HG03457 (cell line): ENCODE data around the gene PDPK1.
A peak's percentile ranks its signal among the peaks of the same experiment; 100 is the strongest.

Experiments used
- ATAC-seq: cut with Tn5 transposase; IDR thresholded peaks from one replicate; pipeline ENCODE4 v1.9.1; 2021; ENCODE audit warnings: moderate number of reproducible peaks; ENCODE audit not compliant: unreplicated experiment

Gene PDPK1

GRCh38 chr16:2537451-2538379 is at the start of gene PDPK1:
Gene PDPK1, plus strand, starts transcription at chr16:2538021. Its CDS starts 92 bp downstream, at chr16:2538113.
- peak; percentile 48 for ATAC-seq

GRCh38 chr16:2489581-2489980 is 48.2 kb upstream of the PDPK1 start:
- ATAC-seq = no peak

DNA sequence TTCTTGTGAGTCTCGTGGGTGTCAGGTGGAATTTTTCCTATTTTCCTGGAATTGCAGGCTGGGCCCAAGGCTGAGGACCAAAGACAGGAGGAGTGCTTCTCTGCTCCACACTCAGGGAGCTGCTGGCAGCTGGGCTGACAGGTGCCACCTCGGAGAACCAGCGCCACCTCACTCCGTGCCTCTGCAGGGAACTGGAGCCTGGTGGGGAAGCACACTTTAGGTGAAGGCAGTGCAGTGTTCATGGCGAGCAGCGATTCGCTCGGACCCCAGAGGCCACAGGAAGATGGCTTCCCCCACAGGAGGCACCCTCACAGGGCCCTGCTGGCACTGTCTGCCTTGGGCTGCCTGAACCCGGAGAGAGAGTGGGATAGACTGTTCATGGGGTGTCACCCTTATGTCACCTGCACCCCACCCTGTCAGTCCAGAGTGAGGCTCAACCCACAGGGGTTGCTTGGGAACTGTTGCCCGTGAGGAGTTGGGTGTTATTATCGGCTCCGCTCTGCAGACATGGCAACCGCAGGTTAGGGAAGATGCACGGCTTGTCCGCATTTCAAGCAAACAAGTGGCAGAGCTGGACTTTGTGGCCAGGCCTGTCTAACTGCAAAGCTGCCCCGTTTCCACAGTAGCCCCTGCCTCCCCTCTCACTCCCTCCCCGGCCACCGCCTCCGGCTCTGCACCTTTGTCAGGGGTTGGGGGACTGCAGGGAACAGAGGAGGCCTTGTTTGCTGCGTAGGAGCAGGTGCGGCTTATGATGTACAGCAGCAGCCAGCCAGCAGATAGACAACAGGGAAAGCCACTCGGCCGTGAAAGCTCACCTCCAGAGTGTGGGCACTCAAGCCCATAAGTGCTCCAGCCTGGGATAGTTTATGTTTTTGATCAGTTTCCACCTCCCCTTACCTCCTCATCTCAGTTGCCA is 47.4 kb upstream of the PDPK1 start:
- ATAC-seq = no peak

DNA sequence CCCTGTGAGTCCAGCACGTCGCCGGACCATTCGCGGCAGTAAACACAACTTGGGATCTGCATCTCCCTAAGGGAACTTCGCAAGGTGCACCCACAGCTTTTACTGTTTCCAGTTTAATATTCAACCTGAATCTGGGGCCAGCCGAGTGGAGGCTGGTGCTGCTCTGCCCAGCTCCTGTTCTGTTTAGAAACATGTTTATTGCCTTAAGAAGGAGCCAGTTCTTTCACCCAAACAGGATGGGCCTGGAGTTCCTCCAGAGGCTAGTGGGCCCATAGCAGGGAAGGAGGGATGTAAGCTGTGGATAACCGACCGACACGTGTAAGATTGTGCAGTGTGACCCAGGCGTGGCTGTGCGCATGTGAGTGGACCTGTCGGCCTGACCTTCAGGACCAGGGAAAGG is 45.5 kb upstream of the PDPK1 start:
- ATAC-seq = no peak

DNA sequence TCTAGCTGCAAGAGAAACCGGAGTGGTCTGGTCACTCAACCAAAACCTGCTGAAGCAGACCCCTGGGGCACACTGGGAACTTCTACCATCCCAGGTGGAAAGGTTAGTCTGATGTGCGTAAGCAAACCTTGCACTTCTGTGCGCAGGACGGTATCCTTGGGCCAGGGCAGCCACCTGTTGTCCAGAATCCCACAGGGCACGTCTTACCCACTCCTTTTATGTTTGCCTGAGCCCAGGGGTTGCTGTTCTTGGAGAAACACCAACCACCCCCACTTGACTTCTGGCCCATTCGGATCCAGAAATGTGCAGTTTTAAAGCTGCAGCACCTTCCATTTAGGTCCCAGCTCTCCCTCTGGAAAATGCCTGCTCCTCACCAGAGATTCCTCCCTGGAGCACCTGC is 44.2 kb upstream of the PDPK1 start:
- ATAC-seq = no peak

DNA sequence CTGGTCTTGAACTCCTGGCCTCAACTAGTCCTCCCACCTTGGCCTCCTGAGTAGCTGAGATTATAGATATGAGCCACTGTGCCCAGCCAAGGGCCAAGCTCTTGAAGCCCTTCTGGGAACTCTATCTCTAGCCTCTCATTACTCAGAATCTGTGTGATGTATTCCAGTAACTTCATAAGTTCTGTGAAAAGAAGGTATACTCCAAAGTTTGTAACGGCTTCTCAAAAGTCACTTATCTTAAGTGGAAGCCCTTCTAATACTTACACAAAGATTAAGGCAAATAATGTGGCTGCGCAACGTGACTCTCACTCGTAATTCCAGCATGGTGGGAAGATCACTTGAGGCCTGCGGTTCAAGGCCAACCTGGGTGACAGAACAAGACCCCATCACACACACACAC is 43.2 kb upstream of the PDPK1 start:
- ATAC-seq = no peak

- no peak for ATAC-seq
Measured at GRCh38 chr16:2495041-2495440, 42.8 kb upstream of the PDPK1 start.

DNA sequence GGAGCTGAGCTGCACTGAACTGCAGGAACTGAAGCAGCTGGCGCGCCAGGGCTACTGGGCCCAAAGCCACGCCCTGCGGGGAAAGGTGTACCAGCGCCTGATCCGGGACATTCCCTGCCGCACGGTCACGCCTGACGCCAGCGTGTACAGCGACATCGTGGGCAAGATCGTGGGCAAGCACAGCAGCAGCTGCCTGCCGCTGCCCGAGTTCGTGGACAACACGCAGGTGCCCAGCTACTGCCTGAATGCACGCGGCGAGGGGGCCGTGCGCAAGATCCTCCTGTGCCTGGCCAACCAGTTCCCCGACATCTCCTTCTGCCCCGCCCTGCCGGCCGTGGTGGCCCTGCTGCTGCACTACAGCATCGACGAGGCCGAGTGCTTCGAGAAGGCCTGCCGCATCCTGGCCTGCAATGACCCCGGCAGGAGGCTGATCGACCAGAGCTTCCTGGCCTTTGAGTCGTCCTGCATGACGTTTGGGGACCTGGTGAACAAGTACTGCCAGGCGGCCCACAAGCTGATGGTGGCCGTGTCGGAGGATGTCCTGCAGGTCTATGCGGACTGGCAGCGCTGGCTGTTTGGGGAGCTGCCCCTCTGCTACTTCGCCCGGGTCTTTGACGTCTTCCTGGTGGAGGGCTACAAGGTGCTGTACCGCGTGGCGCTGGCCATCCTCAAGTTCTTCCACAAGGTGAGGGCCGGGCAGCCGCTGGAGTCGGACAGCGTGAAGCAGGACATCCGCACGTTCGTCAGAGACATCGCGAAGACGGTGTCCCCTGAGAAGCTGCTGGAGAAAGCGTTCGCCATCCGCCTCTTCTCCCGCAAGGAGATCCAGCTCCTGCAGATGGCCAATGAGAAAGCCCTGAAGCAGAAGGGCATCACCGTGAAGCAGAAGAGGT is 41.4 kb upstream of the PDPK1 start:
- no peak for ATAC-seq

DNA sequence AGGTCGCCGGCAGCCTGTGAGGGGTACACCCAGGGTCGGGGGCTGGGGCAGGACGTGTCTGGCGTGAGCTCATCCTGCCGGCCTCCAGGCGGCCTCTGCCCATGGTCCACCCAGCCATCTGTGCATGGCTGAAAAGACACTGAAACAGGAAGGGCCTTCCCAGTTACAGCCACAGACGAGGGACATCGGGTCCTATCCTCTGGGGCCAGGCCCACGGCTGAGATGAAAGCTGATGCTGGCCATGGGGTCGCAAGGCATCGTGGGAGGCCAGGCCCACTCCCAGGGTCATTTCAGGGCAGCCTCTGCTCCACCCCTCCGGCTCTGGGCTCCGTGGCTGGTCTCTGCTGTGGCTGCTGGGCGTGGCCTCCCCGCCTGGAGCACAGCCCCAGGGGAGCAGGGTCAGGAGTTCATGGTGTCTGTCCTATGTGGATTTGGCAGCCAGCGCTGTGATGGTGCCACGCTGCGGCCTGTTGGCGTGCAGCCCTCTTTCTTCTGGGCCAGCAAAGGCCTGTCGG is 40.6 kb upstream of the PDPK1 start:
- ATAC-seq = no peak

GRCh38 chr16:2497695-2498484 is 39.9 kb upstream of the PDPK1 start:
- ATAC-seq = no peak

DNA sequence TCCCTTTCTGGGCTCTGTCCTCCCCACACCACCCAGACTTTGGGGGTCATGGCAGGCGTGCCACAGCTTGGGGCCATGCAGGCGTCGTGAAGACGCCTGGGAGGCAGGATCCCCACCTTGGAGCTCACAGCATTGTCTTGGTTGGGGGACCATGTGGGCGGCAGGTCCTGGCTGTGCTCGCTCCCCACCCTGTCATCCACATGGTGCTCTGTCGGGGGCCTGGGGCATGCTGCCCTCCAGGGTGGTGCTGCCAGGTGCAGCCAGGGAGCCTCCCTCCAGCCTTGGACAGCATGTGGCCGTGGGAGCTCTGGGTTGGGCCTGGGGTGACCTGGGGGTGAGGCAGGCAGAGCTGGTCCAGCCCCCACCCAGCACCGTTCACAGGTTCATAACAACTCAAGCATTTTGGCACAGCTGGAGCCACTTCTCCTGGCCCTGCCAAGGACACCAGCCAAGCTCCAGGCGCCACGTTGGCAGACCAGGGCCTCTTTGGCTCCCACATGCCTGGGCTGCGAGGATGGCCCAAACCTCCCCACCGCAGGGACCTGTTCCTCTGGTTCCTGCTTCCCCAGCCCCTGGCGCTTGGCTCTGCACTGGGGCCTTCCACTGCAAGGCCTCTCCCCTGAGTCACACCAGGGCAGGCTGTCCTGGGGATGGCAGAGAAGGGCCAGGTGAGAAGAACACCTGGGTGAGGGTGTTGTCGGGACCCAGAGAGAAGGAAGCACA is 39.1 kb upstream of the PDPK1 start:
- no peak for ATAC-seq

DNA sequence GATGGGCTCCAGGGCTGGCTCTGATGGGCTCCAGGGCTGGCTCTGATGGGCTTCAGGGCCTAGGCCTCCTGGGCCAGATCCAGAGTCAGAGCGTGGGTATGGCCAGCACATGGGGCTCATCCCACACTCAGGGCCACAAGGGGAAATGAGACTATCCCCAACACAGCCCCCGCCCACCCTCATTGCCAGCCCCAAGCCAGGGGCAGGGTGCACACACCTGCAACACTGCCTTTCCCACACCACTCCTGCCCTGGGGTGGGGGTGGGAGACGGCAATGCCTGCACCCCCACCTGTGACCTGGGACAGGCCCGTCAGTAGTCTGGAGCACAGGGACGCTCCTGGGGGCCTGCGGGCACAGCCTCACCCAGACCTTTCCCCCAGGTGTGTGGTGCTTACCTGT is 38.4 kb upstream of the PDPK1 start:
- ATAC-seq = no peak

DNA sequence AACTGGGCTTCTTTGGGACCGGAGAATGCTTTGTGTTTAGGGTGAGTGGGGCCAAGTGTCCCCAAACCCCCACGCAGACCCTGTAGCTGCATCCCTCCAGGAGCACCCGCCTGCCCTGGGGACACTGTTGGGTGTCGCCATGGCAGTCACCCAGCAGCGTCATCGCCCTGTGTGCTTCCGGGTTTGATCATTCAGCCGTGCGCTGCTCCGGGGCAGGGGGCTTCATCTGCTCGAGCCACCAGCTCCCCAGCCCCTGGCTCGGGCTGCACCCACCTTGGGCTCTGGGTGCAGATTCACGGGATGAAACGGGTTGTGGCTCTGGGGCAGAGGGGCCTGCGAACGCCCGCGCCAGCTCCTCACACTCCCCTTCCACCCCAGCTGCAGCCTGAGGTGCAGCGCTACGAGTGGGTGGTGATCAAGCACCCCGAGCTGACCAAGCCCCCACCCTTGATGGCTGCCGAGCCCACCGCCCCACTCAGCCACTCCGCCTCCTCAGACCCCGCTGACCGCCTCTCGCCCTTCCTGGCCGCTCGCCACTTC is 37.9 kb upstream of the PDPK1 start:
- no peak for ATAC-seq

DNA sequence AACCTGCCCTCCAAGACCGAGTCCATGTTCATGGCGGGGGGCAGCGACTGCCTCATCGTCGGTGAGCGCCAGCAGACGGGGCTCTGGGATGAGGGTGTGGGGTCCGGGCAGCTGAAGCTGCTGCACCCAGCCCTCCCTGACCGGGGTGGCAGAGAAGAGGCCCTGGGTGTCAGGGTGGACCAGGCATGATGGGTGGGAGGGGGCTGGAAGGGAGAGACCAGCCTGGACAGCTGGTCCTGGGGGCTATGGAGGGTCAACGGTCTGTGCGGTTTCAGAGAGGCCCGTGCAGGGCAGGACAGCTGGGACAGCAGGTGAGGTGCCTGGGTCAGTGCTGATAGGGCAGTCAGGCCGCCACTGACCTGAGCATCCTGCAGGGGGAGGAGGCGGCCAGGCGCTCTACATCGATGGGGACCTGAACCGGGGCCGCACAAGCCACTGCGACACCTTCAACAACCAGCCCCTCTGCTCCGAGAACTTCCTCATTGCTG is 37.3 kb upstream of the PDPK1 start:
- no peak for ATAC-seq

DNA sequence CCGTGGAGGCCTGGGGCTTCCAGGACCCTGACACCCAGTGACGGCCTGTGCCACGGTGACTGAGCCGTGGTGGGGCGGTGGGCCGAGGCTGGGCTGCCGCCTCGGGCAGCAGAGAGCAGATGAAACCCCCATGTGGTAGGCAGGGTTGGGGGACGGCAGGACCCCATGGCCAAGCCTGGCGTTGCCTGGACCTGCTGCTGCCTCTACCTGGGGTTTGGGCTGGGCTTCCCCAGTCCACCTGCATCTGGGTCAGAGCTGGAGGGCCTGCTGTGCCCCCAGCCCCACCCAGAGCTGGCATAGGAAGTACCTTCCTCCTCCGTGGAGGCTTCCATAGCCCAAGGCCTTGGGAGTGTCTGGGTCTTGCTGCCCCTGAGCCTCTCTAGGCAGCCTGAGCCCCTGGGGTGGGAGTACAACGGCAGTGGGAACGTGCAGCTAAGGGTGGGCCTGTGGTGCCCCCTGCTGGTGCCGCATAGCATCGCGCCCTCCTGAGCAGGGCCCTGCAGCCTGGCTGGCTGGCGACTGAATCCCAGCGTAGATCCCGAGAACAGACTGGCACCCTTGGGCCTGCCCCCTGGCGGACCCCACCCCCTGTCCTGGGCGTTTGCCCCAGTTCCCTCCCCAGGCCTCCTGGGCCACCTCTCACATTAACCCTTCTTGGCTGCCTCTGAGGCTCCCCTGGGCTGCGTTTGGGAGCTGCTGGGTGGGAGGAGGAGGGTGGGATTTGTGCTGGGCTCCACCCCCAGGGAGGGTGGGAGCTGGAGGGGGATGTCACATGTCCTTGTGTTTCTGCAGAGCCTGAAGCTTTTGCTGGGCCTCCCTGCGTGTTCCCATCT is 36.7 kb upstream of the PDPK1 start:
- ATAC-seq = no peak

DNA sequence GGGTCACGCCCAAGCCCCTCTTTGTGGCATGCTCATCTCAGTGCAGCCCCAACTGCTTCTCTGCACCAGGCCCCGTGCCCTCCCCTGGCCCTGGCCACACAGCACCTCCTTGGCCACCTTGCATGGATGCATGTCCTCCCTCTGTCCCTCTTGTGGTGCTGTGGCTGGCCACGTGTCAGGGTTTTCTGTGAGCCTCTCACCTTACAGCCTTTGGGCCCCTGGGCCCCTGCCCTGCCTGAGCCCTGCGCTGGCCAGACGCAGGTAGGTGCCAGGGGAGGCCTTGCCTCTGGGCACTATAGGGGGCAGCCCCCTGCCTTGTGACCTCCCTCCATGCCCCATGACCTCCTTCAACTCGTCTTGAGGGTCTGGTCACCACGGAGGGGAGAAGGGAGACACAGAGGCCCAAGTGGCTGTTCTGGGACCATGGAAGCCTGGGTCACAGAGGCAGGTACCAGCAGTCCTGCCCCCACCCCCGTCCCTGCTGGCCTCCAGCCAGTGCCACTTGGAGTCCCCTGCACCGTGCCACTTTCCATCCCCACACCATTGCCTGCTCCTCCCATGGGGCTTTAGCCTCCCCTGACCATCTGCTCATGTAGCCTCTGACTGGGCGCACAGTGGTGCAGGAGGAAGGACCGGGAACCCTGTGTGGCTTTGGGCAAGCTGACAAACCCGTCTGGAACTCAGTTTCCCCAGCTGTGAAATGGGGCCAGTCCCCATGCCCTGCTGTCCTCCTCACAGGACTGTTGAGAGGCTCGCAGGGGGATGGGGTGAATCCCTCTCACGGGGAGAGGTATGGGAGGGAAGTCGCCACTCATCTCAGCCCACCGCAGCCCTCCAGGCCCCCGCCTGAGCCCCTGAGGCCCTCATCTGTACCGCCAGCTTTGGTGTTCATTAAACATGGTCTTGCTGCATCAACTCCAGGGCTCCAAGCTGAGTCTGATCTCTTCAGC is 35.6 kb upstream of the PDPK1 start:
- ATAC-seq = no peak

DNA sequence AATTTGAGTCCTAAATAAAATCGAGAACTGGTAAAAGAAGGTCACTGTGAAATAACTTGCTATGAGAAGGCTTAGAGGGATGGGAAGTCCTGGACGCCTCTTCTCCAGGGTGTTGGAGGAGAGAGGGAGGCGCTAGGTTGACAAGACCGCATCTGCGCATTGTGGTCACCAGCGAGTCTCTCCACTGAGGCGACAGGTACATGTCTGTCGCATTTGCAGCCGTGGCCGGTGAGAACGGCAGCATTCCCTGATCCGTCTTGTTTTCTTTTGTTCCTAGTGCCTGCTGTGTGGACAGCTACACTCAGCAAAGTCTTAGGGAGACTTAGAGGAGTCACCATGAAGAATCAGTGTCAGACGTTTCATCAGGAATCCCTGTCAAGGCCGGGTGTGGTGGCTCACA is 32.1 kb upstream of the PDPK1 start:
- no peak for ATAC-seq
